GM12801 (cell line): ENCODE data around the gene MYMX.

Experiments used
- CTCF ChIP-seq: IDR thresholded peaks from one replicate; pipeline ENCODE4 v1.5.1; 2011; ENCODE audit warnings: control low read depth; ENCODE audit not compliant: insufficient read length; ENCODE audit errors: extremely low read depth

MYMX gene

GRCh38 chr6:44201638-44202303 is 15.0 kb upstream of the MYMX start:
- TF ChIP-seq CTCF, result no peak

GRCh38 chr6:44202332-44202971 is 14.3 kb upstream of the MYMX start:
- TF ChIP-seq CTCF, result no peak

- no peak for TF ChIP-seq CTCF
Measured at GRCh38 chr6:44202972-44203750, 13.6 kb upstream of the MYMX start.

GRCh38 chr6:44203955-44204354 is 12.8 kb upstream of the MYMX start:
- no peak for TF ChIP-seq CTCF

GRCh38 chr6:44207966-44208365 is 8.8 kb upstream of the MYMX start:
- no peak for TF ChIP-seq CTCF

GRCh38 chr6:44211284-44211683 is 5.4 kb upstream of the MYMX start:
- TF ChIP-seq CTCF, result no peak

- no peak for TF ChIP-seq CTCF
Measured at GRCh38 chr6:44214307-44214706, 2.4 kb upstream of the MYMX start.
